ENCODE measurements around the gene SH3YL1.

SH3YL1 gene

GRCh38 chr2:282371-283263, 18.8 kb upstream of the SH3YL1 start:
- DNase-seq (ENCODE audit: low read depth in 3 of 3), result no peak

DNA sequence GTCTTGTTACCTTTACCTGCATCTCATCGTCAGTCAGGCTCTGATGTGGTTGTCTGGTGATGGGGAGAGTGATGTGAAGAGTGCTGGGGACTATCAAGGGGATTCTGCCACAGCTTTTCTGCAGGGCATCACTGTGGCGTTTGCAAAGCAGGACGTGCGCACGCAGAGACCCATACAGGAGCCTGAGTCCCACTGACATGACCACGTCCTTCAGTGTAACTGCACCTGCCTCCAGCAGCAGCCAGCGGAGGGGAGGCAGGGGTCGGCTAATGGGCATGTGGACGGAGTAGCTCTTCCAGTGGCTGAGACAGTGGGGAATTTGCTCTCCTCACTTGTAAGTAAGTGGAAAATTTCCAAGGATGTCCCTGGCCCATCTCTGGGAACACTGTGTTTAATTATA, 17.5 kb upstream of the SH3YL1 start:
- DNase-seq (ENCODE audit: low read depth in 3 of 3), result no peak

DNA sequence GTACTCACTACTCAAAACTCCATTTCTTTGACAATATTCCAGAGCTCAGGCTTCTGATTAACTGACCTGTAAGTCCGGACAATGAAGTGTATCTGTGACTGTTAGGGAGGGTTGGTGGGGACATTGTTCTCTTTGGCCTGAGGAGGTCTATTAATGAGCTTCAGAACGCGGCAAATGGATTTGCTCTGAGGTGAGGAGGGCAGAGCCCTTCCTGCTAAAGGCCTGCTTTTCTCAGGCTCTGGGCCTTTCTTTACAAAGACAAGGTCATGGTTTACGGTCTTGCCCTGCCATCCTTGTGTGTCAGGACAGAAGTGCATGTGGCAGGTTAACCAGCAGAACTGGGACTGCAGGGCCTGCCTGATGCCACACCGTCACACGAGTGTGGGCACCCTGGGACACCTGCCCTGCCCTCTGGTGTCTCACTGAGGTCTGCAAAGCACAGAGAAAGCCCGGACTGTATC, 16.8 kb upstream of the SH3YL1 start:
- no peak for DNase-seq (ENCODE audit: low read depth in 3 of 3)

GRCh38 chr2:279956-280649, 16.3 kb upstream of the SH3YL1 start:
- no peak for DNase-seq (ENCODE audit: low read depth in 3 of 3)

DNA sequence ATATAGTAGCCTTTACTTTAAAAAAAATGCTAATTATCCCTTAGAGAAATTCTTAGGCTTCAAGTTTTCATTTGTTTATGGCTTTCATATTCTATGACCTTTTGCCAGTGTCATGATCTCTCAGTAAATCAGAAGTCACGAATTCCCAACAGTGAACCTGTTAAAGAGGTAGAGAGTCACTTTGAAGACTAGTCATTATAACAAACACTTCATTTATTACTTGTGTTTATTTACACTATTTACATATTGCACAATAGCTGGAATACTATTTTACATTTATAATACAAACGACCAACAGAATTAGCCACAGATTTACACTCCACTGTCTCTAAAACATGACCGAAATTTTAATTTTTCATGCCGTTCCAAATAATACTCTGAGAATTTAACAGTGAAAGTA, 15.5 kb upstream of the SH3YL1 start:
- DNase-seq (ENCODE audit: low read depth in 3 of 3), result no peak

DNA sequence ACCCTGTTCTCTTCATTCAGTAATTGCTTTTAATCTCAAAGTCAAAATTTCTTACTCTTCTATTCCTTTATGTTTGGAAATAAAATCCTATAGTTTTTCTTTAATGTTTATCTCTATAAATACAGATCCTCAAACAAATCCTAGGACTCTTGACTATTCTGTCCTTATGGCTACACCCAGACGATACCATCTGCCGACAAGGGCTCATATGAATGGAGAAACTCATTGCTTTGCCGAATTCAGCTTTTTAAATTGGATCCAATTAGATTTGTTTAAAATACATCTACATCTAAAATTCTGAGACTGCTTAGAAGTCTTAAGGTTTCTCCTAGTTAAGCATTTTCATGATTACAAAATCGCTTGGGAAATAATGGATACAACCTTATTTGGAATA, 15.1 kb upstream of the SH3YL1 start:
- no peak for DNase-seq (ENCODE audit: low read depth in 3 of 3)

GRCh38 chr2:278312-278926, 14.6 kb upstream of the SH3YL1 start:
- DNase-seq (ENCODE audit: low read depth in 3 of 3), result no peak

GRCh38 chr2:275466-275865, 11.6 kb upstream of the SH3YL1 start:
- DNase-seq (ENCODE audit: low read depth in 3 of 3), result no peak

DNA sequence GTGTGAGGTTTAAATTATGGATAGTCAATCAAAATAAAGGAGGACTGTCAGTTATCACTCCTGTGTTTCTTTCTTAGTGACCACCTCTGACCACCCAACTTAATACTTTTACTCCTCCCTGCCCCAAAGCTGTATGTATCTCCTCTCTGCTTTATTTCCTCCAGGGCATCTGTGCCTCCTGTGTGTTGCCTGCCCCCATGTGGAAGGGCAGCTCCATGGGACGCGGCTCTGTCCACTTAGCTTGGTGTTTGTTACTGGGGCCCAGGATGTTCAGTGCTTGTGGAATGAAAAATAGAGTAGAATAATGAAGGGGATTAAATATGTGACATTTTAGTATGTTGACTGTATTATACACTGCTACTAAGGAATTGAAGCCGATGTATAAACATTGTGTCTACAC, 10.7 kb upstream of the SH3YL1 start:
- DNase-seq (ENCODE audit: low read depth in 3 of 3), result no peak

DNA sequence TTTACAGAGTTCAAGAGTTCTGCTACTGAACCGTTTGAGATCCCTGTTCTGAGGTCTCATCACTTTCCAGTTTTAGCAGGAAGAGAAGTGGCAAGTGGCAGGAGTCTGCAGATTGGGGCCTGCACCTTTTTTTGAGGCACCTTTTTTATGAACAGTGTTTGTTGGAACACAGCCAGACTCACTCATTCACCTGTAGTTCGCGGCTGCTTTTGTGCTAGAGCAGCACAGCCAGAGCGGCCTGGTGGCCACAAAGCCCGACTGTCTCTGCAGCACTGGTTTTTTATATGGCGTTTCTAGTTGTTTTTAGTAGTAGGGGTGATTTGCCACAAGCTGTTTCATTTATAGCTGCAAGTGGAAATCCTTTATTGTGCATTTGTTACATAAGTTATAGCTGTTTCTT, 9.5 kb upstream of the SH3YL1 start:
- no peak for DNase-seq (ENCODE audit: low read depth in 3 of 3)

DNA sequence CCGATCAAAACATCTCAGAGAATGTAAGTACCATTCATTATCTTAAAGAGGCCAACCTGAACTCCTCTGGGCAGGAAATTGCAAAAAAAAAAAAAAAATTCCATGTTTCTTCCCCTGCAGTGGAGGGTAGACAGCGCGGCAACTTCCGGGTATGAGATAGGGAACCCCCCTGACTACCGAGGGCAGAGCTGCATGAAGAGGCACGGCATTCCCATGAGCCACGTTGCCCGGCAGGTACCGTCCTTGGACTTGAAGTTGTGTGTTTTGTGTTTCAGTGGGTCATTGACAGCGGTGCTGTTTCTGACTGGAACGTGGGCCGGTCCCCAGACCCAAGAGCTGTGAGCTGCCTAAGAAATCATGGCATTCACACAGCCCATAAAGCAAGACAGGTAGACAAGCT, 8.1 kb upstream of the SH3YL1 start:
- no peak for DNase-seq (ENCODE audit: low read depth in 3 of 3)

DNA sequence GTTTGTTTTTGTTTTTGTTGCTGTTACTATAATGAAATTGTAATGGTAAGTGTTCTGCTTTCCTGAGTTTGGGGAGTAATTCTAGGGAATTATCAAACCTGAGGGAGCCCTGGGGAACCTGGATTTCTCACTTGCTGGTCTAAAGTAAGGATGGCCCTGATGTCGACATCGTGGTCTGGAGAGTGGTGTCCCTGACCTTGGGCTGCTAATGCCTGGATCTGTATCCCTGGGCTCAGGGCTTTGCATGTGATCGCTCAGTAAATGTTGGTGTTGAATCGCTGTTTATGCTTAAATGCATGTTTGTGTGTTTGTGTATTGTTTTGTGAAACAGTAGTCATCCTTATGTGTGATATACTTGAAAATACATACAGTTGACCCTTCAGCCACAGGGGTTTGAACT, 7.0 kb upstream of the SH3YL1 start:
- no peak for DNase-seq (ENCODE audit: low read depth in 3 of 3)

- DNase-seq (ENCODE audit: low read depth in 3 of 3), result no peak
These were observed 5.7 kb upstream of the SH3YL1 start for GRCh38 chr2:269356-270030.

GRCh38 chr2:268323-268722, 4.5 kb upstream of the SH3YL1 start:
- DNase-seq (ENCODE audit: low read depth in 3 of 3), result no peak

DNA sequence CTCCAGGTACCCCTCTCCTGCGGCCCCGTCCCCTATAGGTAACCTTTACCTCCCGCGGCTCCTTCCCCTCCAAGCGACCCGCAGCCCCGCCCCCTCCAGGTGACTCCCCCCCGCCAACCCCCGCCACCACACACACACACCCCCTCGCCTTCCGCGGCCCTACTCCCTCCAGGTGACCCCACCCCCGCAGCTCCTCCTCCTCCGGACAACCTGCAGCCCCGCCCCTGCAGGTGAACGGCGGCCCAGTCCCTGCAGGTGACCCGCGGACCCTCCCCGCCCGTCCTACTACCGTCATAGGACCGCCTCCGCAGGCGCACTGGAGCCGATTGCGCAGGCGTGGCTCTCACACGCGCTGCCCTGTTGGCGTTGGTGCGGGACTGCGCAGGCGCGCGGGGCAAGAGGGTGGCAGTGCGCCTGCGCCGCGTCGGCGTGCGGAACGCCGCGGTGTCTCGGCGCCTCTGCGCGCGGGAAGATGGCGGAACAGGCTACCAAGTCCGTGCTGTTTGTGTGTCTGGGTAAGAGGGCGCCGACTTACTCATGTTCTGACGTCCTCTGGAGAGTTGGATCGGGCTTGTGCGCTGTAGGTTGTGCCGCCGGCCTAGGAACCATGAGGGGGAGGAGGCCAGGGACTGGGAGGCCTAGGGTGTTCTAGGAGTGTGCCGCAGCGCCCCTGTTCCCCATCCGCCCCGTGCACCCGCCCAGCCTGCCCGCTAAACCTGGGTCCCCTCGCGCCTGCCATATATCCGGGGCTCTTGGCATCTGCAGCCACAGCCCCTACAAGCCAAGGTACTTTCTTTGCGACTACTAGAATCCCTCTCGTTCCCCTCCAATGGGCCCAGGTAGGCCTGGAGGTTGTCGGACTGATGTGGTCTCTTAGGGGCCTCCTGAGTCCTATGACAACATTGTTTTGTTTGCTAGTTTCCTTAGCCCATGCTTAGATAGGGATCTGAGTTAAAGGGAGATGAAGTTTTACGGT, 949 bp upstream of the SH3YL1 start, which contains the start of gene ACP1:
ACP1 (plus strand) TSS at position 455 of the 976 bp plus-strand sequence; CDS start at position 473, 18 bp downstream.
- DNase-seq (ENCODE audit: low read depth in 3 of 3), result peak; percentile 87 to 91 (median 89)

DNA sequence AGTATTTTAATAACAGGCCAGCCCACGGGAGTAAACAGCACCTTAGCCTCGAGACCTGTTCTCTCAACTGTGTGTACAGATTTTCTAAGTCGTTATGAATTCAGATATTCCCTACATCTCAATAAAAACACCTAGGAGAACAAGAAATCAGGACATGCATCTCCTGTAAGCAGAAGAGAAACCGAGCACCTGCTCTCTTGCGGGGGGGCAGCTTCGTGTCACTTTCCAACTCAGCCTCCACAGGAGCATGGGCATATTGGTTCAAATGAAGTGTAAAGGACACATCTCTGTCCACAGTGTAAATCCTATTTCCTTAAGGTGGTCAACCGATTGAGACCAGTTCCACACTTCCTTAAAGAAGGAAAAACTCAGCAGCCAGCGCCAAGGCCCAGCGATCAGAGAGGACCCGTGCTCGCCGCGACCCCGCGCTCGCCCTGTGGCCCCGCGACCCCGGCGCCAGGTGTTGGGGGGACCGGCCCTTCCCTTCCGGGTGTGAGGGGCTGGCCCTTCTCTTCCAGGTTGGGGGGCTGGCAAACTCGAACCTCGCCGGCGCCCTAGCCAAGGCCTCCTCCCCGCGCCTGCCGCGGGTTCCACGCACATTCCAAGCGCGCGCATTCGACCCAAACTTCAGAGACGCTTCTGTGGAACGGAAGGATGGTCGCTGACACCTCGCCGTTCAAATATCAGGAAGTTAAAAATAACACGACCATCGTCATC, 652 bp downstream of the SH3YL1 start:
- DNase-seq (ENCODE audit: low read depth in 3 of 3), result no peak

DNA sequence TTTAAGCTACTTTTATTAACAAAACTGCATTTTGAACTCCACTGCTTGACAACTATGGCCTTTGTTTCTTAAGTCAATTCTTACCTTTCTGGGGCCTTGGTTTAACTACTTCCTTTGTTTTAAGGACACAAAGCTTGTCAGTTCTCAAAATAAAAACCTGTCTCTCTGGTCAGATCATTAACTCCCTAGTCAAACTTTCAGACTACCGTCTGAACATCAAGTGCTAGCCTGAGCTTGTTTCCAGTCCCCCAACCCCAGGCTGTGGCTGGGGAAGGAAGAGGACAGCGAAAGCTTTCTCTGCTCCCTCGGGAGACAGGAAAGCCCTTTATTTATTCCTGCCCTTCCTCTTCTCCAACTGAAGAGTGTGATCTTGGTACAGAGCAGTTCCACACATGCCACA, 1.7 kb downstream of the SH3YL1 start:
- DNase-seq (ENCODE audit: low read depth in 3 of 3), result no peak

DNA sequence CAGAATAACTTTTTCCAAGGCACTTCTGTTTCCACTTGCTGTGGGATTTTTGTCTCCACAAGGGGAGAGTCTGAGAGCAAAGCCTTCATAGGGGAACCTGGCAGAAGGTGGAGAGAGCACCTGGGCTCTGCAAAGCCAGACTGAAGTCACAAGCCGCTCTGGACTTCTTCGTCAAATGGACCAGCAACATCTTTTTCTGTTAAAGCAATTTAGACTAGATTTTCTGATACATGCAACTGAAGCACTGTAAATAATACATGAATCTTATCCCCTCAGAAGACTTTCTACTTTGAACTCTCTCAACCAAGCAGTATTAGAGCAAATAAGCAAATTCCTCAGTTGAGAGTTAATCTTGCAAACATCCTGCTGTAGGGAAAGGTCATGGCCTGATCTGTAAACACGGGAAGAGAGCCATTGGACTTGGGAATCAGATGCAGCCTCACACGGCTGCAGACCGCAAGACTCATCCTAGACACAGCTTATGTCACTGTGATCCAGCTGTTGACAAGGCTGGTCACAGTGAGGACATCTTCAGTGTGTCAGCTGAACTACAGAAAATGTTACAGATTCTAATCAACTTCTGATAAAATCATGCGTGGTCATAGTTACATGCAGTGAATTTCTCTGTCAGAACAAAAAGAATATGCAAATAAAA, 3.2 kb downstream of the SH3YL1 start:
- no peak for DNase-seq (ENCODE audit: low read depth in 3 of 3)

GRCh38 chr2:259789-260331, 4.0 kb downstream of the SH3YL1 start:
- DNase-seq (ENCODE audit: low read depth in 3 of 3), result no peak

Measured in stimulated activated CD4-positive, alpha-beta T cell treated with anti-CD3 and anti-CD28 coated beads, TNF-alpha, amount 100 ng/mL, for 4 hours (primary cell).